HepG2 (cell line): ENCODE measurements around the gene SNX30.

Source experiments
- ATF2 ChIP-seq: sonication (generic); formaldehyde crosslinking; IDR thresholded peaks from 2 replicates; pipeline ENCODE4 v1.4.0; 2020; ENCODE audit warnings: missing genetic modification reagents
- CEBPB ChIP-seq: IDR thresholded peaks from 2 replicates; pipeline ENCODE4 v1.6.1; 2011; ENCODE audit warnings: low read depth, low read length, improper control_type of control experiment, borderline replicate concordance
- HMG20B ChIP-seq: conservative IDR thresholded peaks from 2 replicates; pipeline ENCODE4 v1.6.1; 2016; ENCODE audit warnings: missing genetic modification reagents, missing compliant biosample characterization
- HMGXB3 ChIP-seq: sonication (generic); formaldehyde crosslinking; IDR thresholded peaks from 2 replicates; pipeline ENCODE4 v1.4.0; 2020; ENCODE audit warnings: missing genetic modification reagents, borderline replicate concordance
- KLF15 ChIP-seq: sonication (generic); formaldehyde crosslinking; IDR thresholded peaks from 2 replicates; pipeline ENCODE4 v1.8.1; 2023; ENCODE audit warnings: borderline replicate concordance, mild to moderate bottlenecking, inconsistent platforms, missing genetic modification reagents, mixed read lengths
- REST ChIP-seq, 2 experiments: IDR thresholded peaks; 2 replicates each; pipeline ENCODE4 v1.6.1; 2011 to 2012; ENCODE audit warnings: low read length in 2 of 2, borderline replicate concordance in 1 of 2, low read depth in 1 of 2, mild to moderate bottlenecking in 1 of 2, moderate library complexity in 1 of 2
- SIN3A ChIP-seq: IDR thresholded peaks from 2 replicates; pipeline ENCODE4 v1.6.1; 2011; ENCODE audit warnings: low read depth, mild to moderate bottlenecking, control low read depth, low read length, borderline replicate concordance
- TEF ChIP-seq: sonication (generic); formaldehyde crosslinking; IDR thresholded peaks from 2 replicates; pipeline ENCODE4 v1.5.0; 2020; ENCODE audit warnings: missing genetic modification reagents
- ZNF678 ChIP-seq: sonication (generic); formaldehyde crosslinking; IDR thresholded peaks from 2 replicates; pipeline ENCODE4 v1.4.0; 2020; ENCODE audit warnings: mild to moderate bottlenecking, missing genetic modification reagents

GRCh38 chr9:112905084-112905483 is 154.5 kb downstream of the SNX30 start:
- TF ChIP-seq HMGXB3 (CRISPR knock-in tag) (no peak), ZNF678 (CRISPR knock-in tag) (no peak), KLF15 (CRISPR knock-in tag) (no peak), ATF2 (CRISPR knock-in tag) (no peak), TEF (no peak), HMG20B (CRISPR knock-in tag) (no peak), SIN3A (no peak), REST (IDR thresholded peaks at IDR 0.05; ENCODE audit: borderline replicate concordance in 1 of 2, low read depth in 1 of 2, low read length in 2 of 2) (no peak), CEBPB (no peak)
